Measurements from ENCODE around the gene TRAFD1. TPM values are rescaled to one million over a fixed set of nuclear protein-coding genes. Genes with fewer than 3 reads are reported as not detected.

Gene TRAFD1
- total and polyA plus RNA-seq, 2 experiments from 2014 or later = 17.4 to 30.4 TPM

- H3K27ac Mint-ChIP-seq = peak overlapping the region; percentile 82
- no peaks in the 10 kb centered on the region for H3K27me3 ChIP-seq (ENCODE audit: insufficient read depth)
- H4K20me1 ChIP-seq (replicated peaks; ENCODE audit: insufficient read depth) = no peaks in the 10 kb centered on the region
- H3K27ac ChIP-seq (ENCODE audit: low read depth) = peak overlapping the region; percentile 18; the same call in 1 of the 2 replicates
- H3K79me2 ChIP-seq (replicated peaks; ENCODE audit: insufficient read depth) = peaks cover 8% of the 10 kb centered on the region
- DNase-seq (ENCODE audit: low spot score) (peak; percentile 77), ATAC-seq (peak; percentile 3)
- no peak overlapping the region for H3K4me3 Mint-ChIP-seq
- H3K4me3 ChIP-seq = no peak overlapping the region
- peak overlapping the region; percentile 85; the same call in 1 of the 2 replicates for H2AFZ ChIP-seq
- H3K4me1 ChIP-seq (ENCODE audit: insufficient read depth) = peaks cover 25% of the 10 kb centered on the region
- no peaks in the 10 kb centered on the region for H3K36me3 ChIP-seq (ENCODE audit: insufficient read depth)
- peaks cover 13% of the 10 kb centered on the region for H3K27me3 Mint-ChIP-seq (ENCODE audit: insufficient read depth, low read depth, poor library complexity)
- H3F3A ChIP-seq (replicated peaks; ENCODE audit: low read depth) = 0 out of 2 replicates have a peak, but pooled peaks cover 14% of the 10 kb centered on the region
- H3K4me1 Mint-ChIP-seq = peaks cover 26% of the 10 kb centered on the region
- H3K36me3 Mint-ChIP-seq (ENCODE audit: low read depth) = peaks cover 5% of the 10 kb centered on the region; the same call in 1 of the 3 replicates
- no peaks in the 10 kb centered on the region for H3K9me2 ChIP-seq (ENCODE audit: insufficient read depth)
- no peak for TF ChIP-seq JUNB (IDR thresholded peaks at IDR 0.05; ENCODE audit: unreplicated experiment)
- no peak for TF ChIP-seq NANOG (IDR thresholded peaks at IDR 0.05; ENCODE audit: borderline replicate concordance)
- no peak for TF ChIP-seq EZH2 (IDR thresholded peaks at IDR 0.05; ENCODE audit: low read depth, unreplicated experiment)
- no peak for TF ChIP-seq POLR2AphosphoS5 (IDR thresholded peaks at IDR 0.05; ENCODE audit: low read depth)
- no peak for TF ChIP-seq ZNF331 (CRISPR knock-in tag; IDR thresholded peaks at IDR 0.05; ENCODE audit: low read depth)
- TF ChIP-seq, protein P1, sequence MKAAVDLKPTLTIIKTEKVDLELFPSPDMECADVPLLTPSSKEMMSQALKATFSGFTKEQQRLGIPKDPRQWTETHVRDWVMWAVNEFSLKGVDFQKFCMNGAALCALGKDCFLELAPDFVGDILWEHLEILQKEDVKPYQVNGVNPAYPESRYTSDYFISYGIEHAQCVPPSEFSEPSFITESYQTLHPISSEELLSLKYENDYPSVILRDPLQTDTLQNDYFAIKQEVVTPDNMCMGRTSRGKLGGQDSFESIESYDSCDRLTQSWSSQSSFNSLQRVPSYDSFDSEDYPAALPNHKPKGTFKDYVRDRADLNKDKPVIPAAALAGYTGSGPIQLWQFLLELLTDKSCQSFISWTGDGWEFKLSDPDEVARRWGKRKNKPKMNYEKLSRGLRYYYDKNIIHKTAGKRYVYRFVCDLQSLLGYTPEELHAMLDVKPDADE (IDR thresholded peaks at IDR 0.05) = no peak
- TF ChIP-seq, protein P2, sequence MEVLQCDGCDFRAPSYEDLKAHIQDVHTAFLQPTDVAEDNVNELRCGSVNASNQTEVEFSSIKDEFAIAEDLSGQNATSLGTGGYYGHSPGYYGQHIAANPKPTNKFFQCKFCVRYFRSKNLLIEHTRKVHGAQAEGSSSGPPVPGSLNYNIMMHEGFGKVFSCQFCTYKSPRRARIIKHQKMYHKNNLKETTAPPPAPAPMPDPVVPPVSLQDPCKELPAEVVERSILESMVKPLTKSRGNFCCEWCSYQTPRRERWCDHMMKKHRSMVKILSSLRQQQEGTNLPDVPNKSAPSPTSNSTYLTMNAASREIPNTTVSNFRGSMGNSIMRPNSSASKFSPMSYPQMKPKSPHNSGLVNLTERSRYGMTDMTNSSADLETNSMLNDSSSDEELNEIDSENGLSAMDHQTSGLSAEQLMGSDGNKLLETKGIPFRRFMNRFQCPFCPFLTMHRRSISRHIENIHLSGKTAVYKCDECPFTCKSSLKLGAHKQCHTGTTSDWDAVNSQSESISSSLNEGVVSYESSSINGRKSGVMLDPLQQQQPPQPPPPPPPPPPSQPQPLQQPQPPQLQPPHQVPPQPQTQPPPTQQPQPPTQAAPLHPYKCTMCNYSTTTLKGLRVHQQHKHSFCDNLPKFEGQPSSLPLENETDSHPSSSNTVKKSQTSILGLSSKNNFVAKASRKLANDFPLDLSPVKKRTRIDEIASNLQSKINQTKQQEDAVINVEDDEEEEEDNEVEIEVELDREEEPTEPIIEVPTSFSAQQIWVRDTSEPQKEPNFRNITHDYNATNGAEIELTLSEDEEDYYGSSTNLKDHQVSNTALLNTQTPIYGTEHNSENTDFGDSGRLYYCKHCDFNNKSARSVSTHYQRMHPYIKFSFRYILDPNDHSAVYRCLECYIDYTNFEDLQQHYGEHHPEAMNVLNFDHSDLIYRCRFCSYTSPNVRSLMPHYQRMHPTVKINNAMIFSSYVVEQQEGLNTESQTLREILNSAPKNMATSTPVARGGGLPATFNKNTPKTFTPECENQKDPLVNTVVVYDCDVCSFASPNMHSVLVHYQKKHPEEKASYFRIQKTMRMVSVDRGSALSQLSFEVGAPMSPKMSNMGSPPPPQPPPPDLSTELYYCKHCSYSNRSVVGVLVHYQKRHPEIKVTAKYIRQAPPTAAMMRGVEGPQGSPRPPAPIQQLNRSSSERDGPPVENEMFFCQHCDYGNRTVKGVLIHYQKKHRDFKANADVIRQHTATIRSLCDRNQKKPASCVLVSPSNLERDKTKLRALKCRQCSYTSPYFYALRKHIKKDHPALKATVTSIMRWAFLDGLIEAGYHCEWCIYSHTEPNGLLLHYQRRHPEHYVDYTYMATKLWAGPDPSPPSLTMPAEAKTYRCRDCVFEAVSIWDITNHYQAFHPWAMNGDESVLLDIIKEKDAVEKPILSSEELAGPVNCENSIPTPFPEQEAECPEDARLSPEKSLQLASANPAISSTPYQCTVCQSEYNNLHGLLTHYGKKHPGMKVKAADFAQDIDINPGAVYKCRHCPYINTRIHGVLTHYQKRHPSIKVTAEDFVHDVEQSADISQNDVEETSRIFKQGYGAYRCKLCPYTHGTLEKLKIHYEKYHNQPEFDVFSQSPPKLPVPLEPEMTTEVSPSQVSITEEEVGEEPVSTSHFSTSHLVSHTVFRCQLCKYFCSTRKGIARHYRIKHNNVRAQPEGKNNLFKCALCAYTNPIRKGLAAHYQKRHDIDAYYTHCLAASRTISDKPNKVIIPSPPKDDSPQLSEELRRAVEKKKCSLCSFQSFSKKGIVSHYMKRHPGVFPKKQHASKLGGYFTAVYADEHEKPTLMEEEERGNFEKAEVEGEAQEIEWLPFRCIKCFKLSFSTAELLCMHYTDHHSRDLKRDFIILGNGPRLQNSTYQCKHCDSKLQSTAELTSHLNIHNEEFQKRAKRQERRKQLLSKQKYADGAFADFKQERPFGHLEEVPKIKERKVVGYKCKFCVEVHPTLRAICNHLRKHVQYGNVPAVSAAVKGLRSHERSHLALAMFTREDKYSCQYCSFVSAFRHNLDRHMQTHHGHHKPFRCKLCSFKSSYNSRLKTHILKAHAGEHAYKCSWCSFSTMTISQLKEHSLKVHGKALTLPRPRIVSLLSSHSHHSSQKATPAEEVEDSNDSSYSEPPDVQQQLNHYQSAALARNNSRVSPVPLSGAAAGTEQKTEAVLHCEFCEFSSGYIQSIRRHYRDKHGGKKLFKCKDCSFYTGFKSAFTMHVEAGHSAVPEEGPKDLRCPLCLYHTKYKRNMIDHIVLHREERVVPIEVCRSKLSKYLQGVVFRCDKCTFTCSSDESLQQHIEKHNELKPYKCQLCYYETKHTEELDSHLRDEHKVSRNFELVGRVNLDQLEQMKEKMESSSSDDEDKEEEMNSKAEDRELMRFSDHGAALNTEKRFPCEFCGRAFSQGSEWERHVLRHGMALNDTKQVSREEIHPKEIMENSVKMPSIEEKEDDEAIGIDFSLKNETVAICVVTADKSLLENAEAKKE (CRISPR knock-in tag; IDR thresholded peaks at IDR 0.05) = no peak
- 0 out of 4 replicates have a peak, but pooled peaks of 1 of the 2 experiments have one; percentile 18 for TF ChIP-seq CTCF (conservative IDR thresholded peaks at IDR 0.05; ENCODE audit: low read depth in 2 of 2)
- no peaks in the 10 kb centered on the region for H3K9me3 Mint-ChIP-seq
- no peak overlapping the region for H3K4me2 ChIP-seq
These were observed 12.8 kb upstream of the TRAFD1 start for GRCh38 chr12:112112409-112113133.
